ENCODE measurements around the gene TBATA. TPM values are rescaled to one million over a fixed set of nuclear protein-coding genes. Genes with fewer than 3 reads are reported as not detected.

The TBATA gene
- total RNA-seq, 4 donors from 2014 or later: not detected

DNA sequence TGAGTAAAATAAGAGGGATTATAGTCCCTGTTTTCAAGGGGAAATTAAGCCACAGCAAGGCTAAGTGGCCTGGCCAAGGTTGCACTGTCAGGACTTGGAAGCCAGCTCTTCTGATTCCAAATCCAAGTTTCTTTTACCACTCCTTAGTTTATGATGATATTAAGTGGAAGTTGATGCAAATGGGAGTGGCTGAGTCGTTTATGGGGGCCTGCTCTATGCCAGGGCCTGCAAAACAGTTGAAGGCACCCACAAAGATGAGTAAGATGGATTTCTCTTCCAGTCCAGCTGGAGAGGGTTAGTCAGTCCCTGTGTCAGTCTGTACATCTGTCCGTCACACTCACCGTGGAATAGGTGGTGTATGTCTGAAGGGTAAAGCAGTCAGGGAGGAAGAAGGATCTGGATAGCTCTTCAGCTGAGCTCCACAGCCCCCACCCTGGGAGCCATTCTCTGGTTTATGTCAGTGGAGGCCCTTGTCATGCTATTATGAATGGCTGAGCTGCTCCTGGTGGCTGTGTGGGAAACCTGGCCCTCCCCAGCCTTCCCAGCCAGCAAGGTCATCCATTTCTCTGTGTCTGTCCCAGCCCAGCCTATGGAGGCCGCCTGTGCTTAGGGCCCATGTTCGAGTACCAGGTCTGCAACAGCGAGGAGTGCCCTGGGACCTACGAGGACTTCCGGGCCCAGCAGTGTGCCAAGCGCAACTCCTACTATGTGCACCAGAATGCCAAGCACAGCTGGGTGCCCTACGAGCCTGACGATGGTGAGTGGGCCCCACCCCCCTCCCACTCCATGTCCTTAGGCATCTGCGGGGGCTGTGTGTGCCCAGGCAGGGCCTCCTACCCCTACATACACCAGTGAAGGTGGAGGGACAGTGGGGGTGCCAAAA is 44.5 kb downstream of the TBATA start:
- Histone ChIP-seq H3K36me3 (no peaks in the 10 kb centered on the region), H3K4me1 (no peaks in the 10 kb centered on the region), H3K9me3 (no peaks in the 10 kb centered on the region), H3K27ac (no peak overlapping the region), H3K4me3 (no peak overlapping the region), H3K27me3 (no peaks in the 10 kb centered on the region)
- TF ChIP-seq, protein P1, sequence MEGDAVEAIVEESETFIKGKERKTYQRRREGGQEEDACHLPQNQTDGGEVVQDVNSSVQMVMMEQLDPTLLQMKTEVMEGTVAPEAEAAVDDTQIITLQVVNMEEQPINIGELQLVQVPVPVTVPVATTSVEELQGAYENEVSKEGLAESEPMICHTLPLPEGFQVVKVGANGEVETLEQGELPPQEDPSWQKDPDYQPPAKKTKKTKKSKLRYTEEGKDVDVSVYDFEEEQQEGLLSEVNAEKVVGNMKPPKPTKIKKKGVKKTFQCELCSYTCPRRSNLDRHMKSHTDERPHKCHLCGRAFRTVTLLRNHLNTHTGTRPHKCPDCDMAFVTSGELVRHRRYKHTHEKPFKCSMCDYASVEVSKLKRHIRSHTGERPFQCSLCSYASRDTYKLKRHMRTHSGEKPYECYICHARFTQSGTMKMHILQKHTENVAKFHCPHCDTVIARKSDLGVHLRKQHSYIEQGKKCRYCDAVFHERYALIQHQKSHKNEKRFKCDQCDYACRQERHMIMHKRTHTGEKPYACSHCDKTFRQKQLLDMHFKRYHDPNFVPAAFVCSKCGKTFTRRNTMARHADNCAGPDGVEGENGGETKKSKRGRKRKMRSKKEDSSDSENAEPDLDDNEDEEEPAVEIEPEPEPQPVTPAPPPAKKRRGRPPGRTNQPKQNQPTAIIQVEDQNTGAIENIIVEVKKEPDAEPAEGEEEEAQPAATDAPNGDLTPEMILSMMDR (IDR thresholded peaks at IDR 0.05): no peak
- no peak for TF ChIP-seq POLR2A (IDR thresholded peaks at IDR 0.05)
- intact Hi-C loops (cut with DNase I; ENCODE audit: low total_unique reads): no loop called here
- no peak for DNase-seq

DNA sequence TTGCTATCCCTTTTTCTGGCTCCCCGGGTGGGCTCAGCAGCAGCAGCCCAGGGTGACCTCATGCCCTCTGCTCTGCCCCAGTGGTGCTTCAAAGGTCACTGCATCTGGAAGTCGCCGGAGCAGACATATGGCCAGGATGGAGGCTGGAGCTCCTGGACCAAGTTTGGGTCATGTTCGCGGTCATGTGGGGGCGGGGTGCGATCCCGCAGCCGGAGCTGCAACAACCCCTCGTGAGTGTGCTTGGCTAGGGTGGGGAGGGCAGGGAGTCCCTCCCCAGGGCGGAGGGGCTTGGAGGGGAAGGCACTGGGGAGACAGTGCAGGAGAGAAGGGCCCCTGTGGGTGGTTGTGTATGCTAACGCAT is 46.4 kb downstream of the TBATA start:
- no peak overlapping the region for H3K4me3 ChIP-seq
- no peak for TF ChIP-seq POLR2A (IDR thresholded peaks at IDR 0.05)
- TF ChIP-seq, protein P1 (IDR thresholded peaks at IDR 0.05): no peak
- no peaks in the 10 kb centered on the region for H3K4me1 ChIP-seq
- no peak overlapping the region for H3K27ac ChIP-seq
- H3K9me3 ChIP-seq: no peaks in the 10 kb centered on the region
- no peaks in the 10 kb centered on the region for H3K27me3 ChIP-seq
- no peaks in the 10 kb centered on the region for H3K36me3 ChIP-seq
- DNase-seq: no peak
- intact Hi-C loops (cut with DNase I; ENCODE audit: low total_unique reads): no loop called here

DNA sequence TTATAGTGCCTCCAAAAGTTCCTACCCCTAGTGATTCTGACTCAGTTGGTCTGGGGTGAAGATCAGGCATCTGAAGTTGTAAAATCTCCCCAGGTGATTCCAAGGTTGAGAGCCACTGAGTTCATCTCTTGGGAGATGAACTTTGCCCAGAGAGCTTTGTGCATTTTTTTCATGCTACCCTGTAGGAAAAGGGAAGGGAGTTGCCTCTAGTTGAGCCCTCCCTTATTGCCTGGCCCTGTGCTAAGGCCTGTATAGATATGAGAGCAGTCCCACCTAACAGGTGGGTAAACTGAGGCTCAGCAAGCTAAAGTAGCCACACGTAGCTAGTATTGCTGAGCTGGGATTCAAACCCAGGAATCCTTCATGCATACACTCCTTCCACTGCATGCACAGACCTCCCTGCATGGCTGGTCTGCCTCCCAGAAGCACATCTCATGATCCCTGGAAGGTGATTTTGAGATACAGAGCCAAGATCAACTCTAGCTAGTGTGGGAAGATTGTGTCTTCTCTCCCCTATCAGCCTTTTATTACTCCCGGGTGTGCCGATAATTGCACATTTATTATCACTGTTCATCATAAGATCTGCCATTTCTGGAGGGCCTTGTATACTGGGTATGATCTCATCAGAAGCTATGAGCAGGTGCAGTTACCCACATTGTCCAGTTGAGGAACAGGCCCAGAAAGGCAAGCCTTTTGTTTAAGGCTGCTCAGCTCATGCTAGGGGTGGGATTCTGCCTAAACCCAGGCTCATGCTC is 47.0 kb downstream of the TBATA start:
- Histone ChIP-seq H3K4me1 (no peaks in the 10 kb centered on the region), H3K27me3 (no peaks in the 10 kb centered on the region), H3K27ac (no peak overlapping the region), H3K36me3 (no peaks in the 10 kb centered on the region), H3K4me3 (no peak overlapping the region), H3K9me3 (no peaks in the 10 kb centered on the region)
- no peak for TF ChIP-seq POLR2A (IDR thresholded peaks at IDR 0.05)
- TF ChIP-seq, protein P1 (IDR thresholded peaks at IDR 0.05): no peak
- intact Hi-C loops (cut with DNase I; ENCODE audit: low total_unique reads): no loop called here
- no peak for DNase-seq

DNA sequence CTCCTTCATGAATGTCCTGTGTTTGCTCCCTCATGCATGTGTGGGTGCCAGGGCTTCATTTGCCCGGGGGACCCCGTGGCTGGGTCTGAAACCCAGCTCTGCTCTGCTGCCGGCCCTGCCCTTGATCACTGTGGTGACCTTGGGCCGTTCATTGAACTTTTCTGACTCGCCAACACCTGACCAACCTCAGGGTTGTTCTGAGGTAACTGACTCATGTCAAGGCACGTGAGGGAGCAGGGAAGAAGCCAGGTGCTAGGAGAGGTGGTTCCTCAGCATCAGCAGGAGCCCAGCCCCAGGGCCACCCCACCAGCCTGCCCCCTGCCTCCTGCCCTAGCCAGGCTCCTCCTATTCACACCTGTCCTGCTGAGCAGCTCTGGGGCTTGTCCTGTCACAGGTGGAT is 47.9 kb downstream of the TBATA start:
- intact Hi-C loops (cut with DNase I; ENCODE audit: low total_unique reads): no loop called here
- Histone ChIP-seq H3K4me1 (no peaks in the 10 kb centered on the region), H3K27me3 (no peaks in the 10 kb centered on the region), H3K36me3 (no peaks in the 10 kb centered on the region), H3K4me3 (no peak overlapping the region), H3K27ac (no peak overlapping the region), H3K9me3 (no peaks in the 10 kb centered on the region)
- TF ChIP-seq, protein P1 (IDR thresholded peaks at IDR 0.05): no peak
- no peak for TF ChIP-seq POLR2A (IDR thresholded peaks at IDR 0.05)
- no peak for DNase-seq

DNA sequence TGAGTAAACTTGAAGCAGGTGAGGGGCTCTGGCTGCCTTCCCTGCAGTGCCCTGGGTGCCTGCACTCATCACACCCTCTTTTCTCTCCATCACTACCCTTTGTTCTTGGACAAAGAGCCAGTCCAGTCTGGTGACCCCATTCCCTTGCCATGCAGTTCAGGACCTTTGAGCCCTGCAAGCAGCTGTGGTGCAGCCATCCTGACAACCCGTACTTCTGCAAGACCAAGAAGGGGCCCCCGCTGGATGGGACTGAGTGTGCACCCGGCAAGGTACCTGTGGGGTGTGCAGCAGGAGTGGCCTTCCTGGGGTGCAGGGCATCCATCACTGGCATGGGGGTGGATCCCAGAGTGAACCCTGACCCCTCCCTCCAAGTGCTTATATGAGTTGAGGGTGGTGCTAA is 48.7 kb downstream of the TBATA start:
- intact Hi-C loops (cut with DNase I; ENCODE audit: low total_unique reads): no loop called here
- no peak overlapping the region for H3K27ac ChIP-seq
- H3K36me3 ChIP-seq: no peaks in the 10 kb centered on the region
- no peaks in the 10 kb centered on the region for H3K27me3 ChIP-seq
- no peak for DNase-seq
- no peak for TF ChIP-seq POLR2A (IDR thresholded peaks at IDR 0.05)
- TF ChIP-seq, protein P1 (IDR thresholded peaks at IDR 0.05): no peak
- H3K4me3 ChIP-seq: no peak overlapping the region
- H3K4me1 ChIP-seq: no peaks in the 10 kb centered on the region
- no peaks in the 10 kb centered on the region for H3K9me3 ChIP-seq

Measured in uterus (tissue), 4 donors.